Astrocyte of the spinal cord (primary cell): ENCODE results near the gene STN1.
"Not testable (repeated sequence)": the region's sequence is repeated elsewhere in the genome, so short reads cannot be mapped to it uniquely, and the experiment has no call there.

ENCODE experiments used
- DNase-seq: peaks from one replicate; pipeline ENCODE4 v3.0.0; 2011; ENCODE audit warnings: low read depth, low spot score
- H3K4me3 ChIP-seq: 2 replicates; pipeline ENCODE4 v1.5.1; 2011; ENCODE audit warnings: low read depth, mild to moderate bottlenecking, low read length, moderate library complexity
- in situ Hi-C: cut with HindIII; loops from 2 replicates; pipeline ENCODE4 v1.10.0; 2017; ENCODE audit warnings: low sequenced_read_pairs
- TF ChIP-seq, protein P1 (sequence below): IDR thresholded peaks from 2 replicates; pipeline ENCODE4 v1.5.1; 2012; ENCODE audit warnings: low read depth, mild to moderate bottlenecking, low read length, inconsistent platforms

The STN1 gene

GRCh38 chr10:103849212-103849877 is 68.6 kb downstream of the STN1 start:
- no peak overlapping the region for H3K4me3 ChIP-seq
- TF ChIP-seq, protein P1, sequence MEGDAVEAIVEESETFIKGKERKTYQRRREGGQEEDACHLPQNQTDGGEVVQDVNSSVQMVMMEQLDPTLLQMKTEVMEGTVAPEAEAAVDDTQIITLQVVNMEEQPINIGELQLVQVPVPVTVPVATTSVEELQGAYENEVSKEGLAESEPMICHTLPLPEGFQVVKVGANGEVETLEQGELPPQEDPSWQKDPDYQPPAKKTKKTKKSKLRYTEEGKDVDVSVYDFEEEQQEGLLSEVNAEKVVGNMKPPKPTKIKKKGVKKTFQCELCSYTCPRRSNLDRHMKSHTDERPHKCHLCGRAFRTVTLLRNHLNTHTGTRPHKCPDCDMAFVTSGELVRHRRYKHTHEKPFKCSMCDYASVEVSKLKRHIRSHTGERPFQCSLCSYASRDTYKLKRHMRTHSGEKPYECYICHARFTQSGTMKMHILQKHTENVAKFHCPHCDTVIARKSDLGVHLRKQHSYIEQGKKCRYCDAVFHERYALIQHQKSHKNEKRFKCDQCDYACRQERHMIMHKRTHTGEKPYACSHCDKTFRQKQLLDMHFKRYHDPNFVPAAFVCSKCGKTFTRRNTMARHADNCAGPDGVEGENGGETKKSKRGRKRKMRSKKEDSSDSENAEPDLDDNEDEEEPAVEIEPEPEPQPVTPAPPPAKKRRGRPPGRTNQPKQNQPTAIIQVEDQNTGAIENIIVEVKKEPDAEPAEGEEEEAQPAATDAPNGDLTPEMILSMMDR, result no peak
- in situ Hi-C loops, result no loop called here
- no peak for DNase-seq

DNA sequence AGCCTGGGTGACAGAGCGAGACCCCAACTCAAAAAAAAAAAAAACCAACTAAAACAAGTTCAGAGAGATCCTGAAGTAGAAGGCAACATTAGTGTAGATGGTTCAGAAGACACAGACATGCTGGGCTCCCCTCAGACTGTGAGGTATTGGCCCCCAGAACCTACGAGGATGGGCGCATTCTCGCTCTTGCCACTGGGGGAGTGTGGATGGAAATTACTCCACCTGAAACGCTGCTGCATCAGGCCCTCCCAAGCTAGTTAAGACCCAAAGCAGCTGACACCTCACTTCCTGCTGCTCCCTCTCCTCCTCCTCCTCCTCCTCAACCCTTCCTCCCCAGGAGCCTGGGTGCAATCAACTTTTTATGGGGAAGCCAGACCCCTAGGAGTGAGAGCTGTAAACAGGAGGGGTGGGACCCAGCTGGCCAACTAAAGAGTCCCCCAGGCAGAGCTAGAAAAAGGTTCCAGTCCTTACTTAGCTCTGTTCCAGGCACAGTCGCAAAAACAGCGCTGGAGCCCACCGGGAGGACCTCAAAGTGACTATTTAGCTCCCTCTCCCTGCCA is 70.0 kb downstream of the STN1 start:
- no peak for DNase-seq
- TF ChIP-seq, protein P1, result peak; percentile 45
- in situ Hi-C loops, result no loop called here

DNA sequence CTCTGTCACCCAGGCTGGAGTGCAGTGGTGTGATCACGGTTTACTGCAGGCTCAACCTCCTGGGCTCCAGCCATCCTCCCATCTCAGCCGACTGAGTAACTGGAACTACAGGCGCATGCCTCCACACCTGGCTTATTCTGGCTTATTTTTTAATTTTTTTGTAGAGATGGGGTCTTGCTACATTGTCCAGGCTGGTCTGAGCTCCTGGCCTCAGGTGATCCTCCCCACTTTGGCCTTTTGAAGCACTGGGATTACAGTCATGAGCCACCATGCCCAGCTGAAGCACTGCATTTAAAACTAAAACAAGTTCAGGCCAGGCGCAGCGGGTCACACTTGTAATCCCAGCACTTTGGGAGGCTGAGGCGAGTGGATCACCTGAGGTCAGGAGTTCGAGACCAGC is 70.6 kb downstream of the STN1 start:
- no peak overlapping the region for H3K4me3 ChIP-seq
- no peak for DNase-seq
- in situ Hi-C loops, result no loop called here
- TF ChIP-seq, protein P1, result no peak

More for the DNA sequence above, 70.0 kb downstream of the STN1 start:
- no peak overlapping the region for H3K4me3 ChIP-seq

- TF ChIP-seq, protein P1, result no peak
- no peak overlapping the region for H3K4me3 ChIP-seq
- no peak for DNase-seq
- in situ Hi-C loops, result no loop called here
Observed at GRCh38 chr10:103845972-103846371, 72.0 kb downstream of the STN1 start.

- in situ Hi-C loops, DNase-seq: not testable (repeated sequence)
Observed at GRCh38 chr10:103845346-103845745, 72.6 kb downstream of the STN1 start.

GRCh38 chr10:103843854-103844570 is 74.0 kb downstream of the STN1 start:
- TF ChIP-seq, protein P1, result no peak
- H3K4me3 ChIP-seq, result no peak overlapping the region
- in situ Hi-C loops, result no loop called here
- no peak for DNase-seq

More at GRCh38 chr10:103845346-103845745, 72.6 kb downstream of the STN1 start:
- H3K4me3 ChIP-seq, result not testable (repeated sequence)

GRCh38 chr10:103843045-103843444 is 74.9 kb downstream of the STN1 start:
- in situ Hi-C loops, result no loop called here
- no peak overlapping the region for H3K4me3 ChIP-seq
- TF ChIP-seq, protein P1, result no peak
- no peak for DNase-seq
